Measurements from ENCODE around the gene KCNA4. TPM values are rescaled to one million over a fixed set of nuclear protein-coding genes. Genes with fewer than 3 reads are reported as not detected.

Gene KCNA4
- total and polyA plus RNA-seq, 2 donors (not counting 3 experiments of a cell fraction or from before 2014, with no cell fraction given), result not detected

GRCh38 chr11:30015725-30016412, 961 bp downstream of the KCNA4 start:
- H3K4me3 ChIP-seq (replicated peaks in 1 of 3; ENCODE audit: insufficient read depth in 1 of 3, low read depth in 1 of 3, low read length in 3 of 3), result no peak overlapping the region
- no peak overlapping the region for H3K27ac ChIP-seq (ENCODE audit: insufficient read depth, low read depth, low read length)
- H3K79me2 ChIP-seq (ENCODE audit: control insufficient read depth, insufficient read depth, low read length), result no peaks in the 10 kb centered on the region
- FAIRE-seq, result no peak
- H3K9me3 ChIP-seq (replicated peaks; ENCODE audit: control insufficient read depth, insufficient read depth, low read length), result no peaks in the 10 kb centered on the region
- ChIA-PET POLR2A (no interaction called here), CTCF (no interaction called here)
- no peak overlapping the region for H3K9ac ChIP-seq (replicated peaks; ENCODE audit: extremely low read depth, insufficient read depth, low read length)
- no TSS peak for BruUV-seq (replicated peaks)
- DNase-seq (ENCODE audit: low read depth, low spot score), result no peak
- H3K9me1 ChIP-seq (replicated peaks; ENCODE audit: control insufficient read depth, extremely low read depth, insufficient read depth, low read length), result no peaks in the 10 kb centered on the region
- no peak for TF ChIP-seq GATA2 (IDR thresholded peaks at IDR 0.05; ENCODE audit: insufficient read depth, insufficient read length, low read depth, low read length)
- H3K4me1 ChIP-seq (ENCODE audit: control insufficient read depth, extremely low read depth, insufficient read depth, low read length), result no peaks in the 10 kb centered on the region
- H3K27me3 ChIP-seq (ENCODE audit: control insufficient read depth in 2 of 2, insufficient read depth in 2 of 2, low read length in 2 of 2), result peaks cover 29 to 46% of the 10 kb centered on the region in 2 experiments
- no peaks in the 10 kb centered on the region for H4K20me1 ChIP-seq (replicated peaks; ENCODE audit: control insufficient read depth, extremely low read depth, insufficient read depth, low read length)
- intact Hi-C loops (cut with micrococcal nuclease) (loop anchor here (10.0 kb wide), 1 partner anchor 571 kb away; no protein-coding TSS in a partner anchor), dilution Hi-C loops (cut with MboI; ENCODE audit: extremely low pct_ligation_motif_present, low sequenced_read_pairs) (no loop called here)
- no peak overlapping the region for H3K4me2 ChIP-seq (ENCODE audit: insufficient read depth, low read length)
- no peak overlapping the region for H2AFZ ChIP-seq (ENCODE audit: low read depth, low read length)
- H3K36me3 ChIP-seq (ENCODE audit: control insufficient read depth in 2 of 2, extremely low read depth in 1 of 2, insufficient read depth in 2 of 2, low read length in 2 of 2), result no peaks in the 10 kb centered on the region

- H3K36me3 ChIP-seq (ENCODE audit: control insufficient read depth in 2 of 2, extremely low read depth in 1 of 2, insufficient read depth in 2 of 2, low read length in 2 of 2), result no peaks in the 10 kb centered on the region
- H3K4me1 ChIP-seq (ENCODE audit: control insufficient read depth, extremely low read depth, insufficient read depth, low read length), result no peaks in the 10 kb centered on the region
- intact Hi-C loops (cut with micrococcal nuclease), result loop anchor here (10.0 kb wide), 1 partner anchor 568 kb away; no protein-coding TSS in a partner anchor
- POLR2A ChIA-PET, result no interaction called here
- no peak for TF ChIP-seq POLR2AphosphoS5 (IDR thresholded peaks at IDR 0.05; ENCODE audit: insufficient read depth, low read depth, low read length)
- no peak for TF ChIP-seq JUN (IDR thresholded peaks at IDR 0.05; ENCODE audit: borderline replicate concordance, insufficient read depth, insufficient read length, low read depth)
- no peak for TF ChIP-seq MYC (IDR thresholded peaks at IDR 0.05; ENCODE audit: low read depth, low read length)
- TF ChIP-seq MAX (IDR thresholded peaks at IDR 0.05; ENCODE audit: insufficient read depth, insufficient read length), result no peak
- TF ChIP-seq POLR2A (IDR thresholded peaks at IDR 0.05; ENCODE audit: low read depth, low read length), result no peak
- no peak for TF ChIP-seq GATA2 (IDR thresholded peaks at IDR 0.05; ENCODE audit: insufficient read depth, insufficient read length, low read depth, low read length)
- no peak for TF ChIP-seq FOS (IDR thresholded peaks at IDR 0.05; ENCODE audit: borderline replicate concordance, insufficient read depth, low read length)
- TF ChIP-seq EZH2 (IDR thresholded peaks at IDR 0.05; ENCODE audit: borderline replicate concordance, low read depth, low read length, severe bottlenecking), result no peak
- no peak overlapping the region for H3K4me3 ChIP-seq (replicated peaks in 1 of 3; ENCODE audit: insufficient read depth in 1 of 3, low read depth in 1 of 3, low read length in 3 of 3)
- no TSS peak for BruUV-seq (replicated peaks)
- no peak for FAIRE-seq
- peaks cover 16 to 24% of the 10 kb centered on the region in 2 experiments for H3K27me3 ChIP-seq (ENCODE audit: control insufficient read depth in 2 of 2, insufficient read depth in 2 of 2, low read length in 2 of 2)
- no peak overlapping the region for H2AFZ ChIP-seq (ENCODE audit: low read depth, low read length)
- H4K20me1 ChIP-seq (replicated peaks; ENCODE audit: control insufficient read depth, extremely low read depth, insufficient read depth, low read length), result no peaks in the 10 kb centered on the region
- no peak overlapping the region for H3K9ac ChIP-seq (replicated peaks; ENCODE audit: extremely low read depth, insufficient read depth, low read length)
- DNase-seq (ENCODE audit: low read depth, low spot score), result no peak
- dilution Hi-C loops (cut with MboI; ENCODE audit: extremely low pct_ligation_motif_present, low sequenced_read_pairs), result no loop called here
- H3K9me1 ChIP-seq (replicated peaks; ENCODE audit: control insufficient read depth, extremely low read depth, insufficient read depth, low read length), result no peaks in the 10 kb centered on the region
- CTCF ChIA-PET, result interaction anchor here (1.0 kb wide), 1 partner anchor 9 kb away, joined by 3 read pairs; no protein-coding TSS in a partner anchor
- no peak overlapping the region for H3K4me2 ChIP-seq (ENCODE audit: insufficient read depth, low read length)
- no peaks in the 10 kb centered on the region for H3K9me3 ChIP-seq (replicated peaks; ENCODE audit: control insufficient read depth, insufficient read depth, low read length)
- H3K79me2 ChIP-seq (ENCODE audit: control insufficient read depth, insufficient read depth, low read length), result no peaks in the 10 kb centered on the region
- H3K27ac ChIP-seq (ENCODE audit: insufficient read depth, low read depth, low read length), result no peak overlapping the region
These were observed 4.5 kb downstream of the KCNA4 start for GRCh38 chr11:30012346-30012745.

All from endothelial cell of umbilical vein (primary cell).